ENCODE measurements around the gene REEP1. TPM values are rescaled to one million over a fixed set of nuclear protein-coding genes. Genes with fewer than 3 reads are reported as not detected.

The REEP1 gene
- total RNA-seq, 1 donor from 2014 or later, result 24.0 TPM

DNA sequence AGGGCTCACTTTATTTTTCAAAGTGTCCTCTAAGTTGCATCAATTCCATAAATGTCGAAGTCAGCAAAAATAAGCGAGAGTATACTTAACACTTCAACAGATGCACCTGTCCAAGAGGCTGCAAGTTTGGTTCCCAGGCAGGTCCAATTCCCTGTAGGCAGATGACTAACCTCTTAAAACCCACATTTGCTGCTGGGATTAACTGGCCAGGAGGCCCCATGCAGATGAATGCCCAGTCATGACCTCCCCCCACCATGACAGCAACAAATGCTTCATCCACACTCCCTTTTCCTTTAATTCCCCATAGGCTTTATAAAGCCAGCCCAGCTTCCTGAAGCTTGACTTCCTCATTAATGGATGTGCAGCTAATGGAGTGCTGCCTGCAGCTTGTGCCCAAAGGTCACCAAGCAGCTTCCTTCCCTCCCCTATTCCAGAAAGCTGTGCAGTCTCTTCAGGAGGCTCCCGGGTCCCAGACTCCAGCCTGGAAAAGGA is 35.7 kb downstream of the REEP1 start:
- H3K9me3 ChIP-seq (ENCODE audit: control insufficient read depth in 3 of 3, low read length in 3 of 3), result no peaks in the 10 kb centered on the region
- no peak overlapping the region for H3K27ac ChIP-seq (ENCODE audit: low read depth, low read length)
- no peaks in the 10 kb centered on the region for H3K36me3 ChIP-seq (ENCODE audit: control insufficient read depth in 3 of 3, insufficient read depth in 3 of 3, low read length in 3 of 3)
- no peak overlapping the region for H3K9ac ChIP-seq (ENCODE audit: low read depth in 1 of 3, low read length in 3 of 3)
- H3K4me3 ChIP-seq (ENCODE audit: low read length in 3 of 3), result peak overlapping the region in 1 of 3 donors; percentile 2
- H3K27me3 ChIP-seq (ENCODE audit: control insufficient read depth in 3 of 3, insufficient read depth in 3 of 3, low read length in 3 of 3), result no peaks in the 10 kb centered on the region
- H3K4me1 ChIP-seq (ENCODE audit: control insufficient read depth in 3 of 3, insufficient read depth in 3 of 3, low read length in 3 of 3), result peaks cover 37 to 51% (median 41%) of the 10 kb centered on the region in 3 donors

DNA sequence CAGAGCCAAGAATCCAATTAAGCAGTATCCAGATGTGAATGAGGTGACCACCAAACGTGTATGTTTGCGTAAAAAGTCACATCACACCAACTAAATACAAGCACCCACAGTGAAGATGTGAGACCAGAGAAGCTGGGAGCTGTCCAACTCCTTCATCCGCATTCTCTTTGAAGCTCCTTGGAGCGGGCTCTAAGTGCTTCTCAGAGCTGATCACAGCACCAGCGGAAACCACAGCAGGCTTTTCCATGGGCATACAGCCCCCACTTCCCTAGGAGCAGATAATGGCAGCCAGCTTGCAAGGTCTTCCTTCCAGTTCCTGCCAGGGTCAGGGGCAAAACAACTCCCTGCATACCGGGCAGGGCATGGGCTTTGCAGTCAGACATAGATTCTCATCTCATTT is 36.4 kb downstream of the REEP1 start:
- H3K9ac ChIP-seq (ENCODE audit: low read depth in 1 of 3, low read length in 3 of 3), result no peak overlapping the region
- no peak overlapping the region for H3K27ac ChIP-seq (ENCODE audit: low read depth, low read length)
- no peaks in the 10 kb centered on the region for H3K9me3 ChIP-seq (ENCODE audit: control insufficient read depth in 3 of 3, low read length in 3 of 3)
- H3K36me3 ChIP-seq (ENCODE audit: control insufficient read depth in 3 of 3, insufficient read depth in 3 of 3, low read length in 3 of 3), result no peaks in the 10 kb centered on the region
- H3K4me3 ChIP-seq (ENCODE audit: low read length in 3 of 3), result no peak overlapping the region
- H3K4me1 ChIP-seq (ENCODE audit: control insufficient read depth in 3 of 3, insufficient read depth in 3 of 3, low read length in 3 of 3), result peaks cover 36 to 48% (median 41%) of the 10 kb centered on the region in 3 donors
- no peaks in the 10 kb centered on the region for H3K27me3 ChIP-seq (ENCODE audit: control insufficient read depth in 3 of 3, insufficient read depth in 3 of 3, low read length in 3 of 3)

DNA sequence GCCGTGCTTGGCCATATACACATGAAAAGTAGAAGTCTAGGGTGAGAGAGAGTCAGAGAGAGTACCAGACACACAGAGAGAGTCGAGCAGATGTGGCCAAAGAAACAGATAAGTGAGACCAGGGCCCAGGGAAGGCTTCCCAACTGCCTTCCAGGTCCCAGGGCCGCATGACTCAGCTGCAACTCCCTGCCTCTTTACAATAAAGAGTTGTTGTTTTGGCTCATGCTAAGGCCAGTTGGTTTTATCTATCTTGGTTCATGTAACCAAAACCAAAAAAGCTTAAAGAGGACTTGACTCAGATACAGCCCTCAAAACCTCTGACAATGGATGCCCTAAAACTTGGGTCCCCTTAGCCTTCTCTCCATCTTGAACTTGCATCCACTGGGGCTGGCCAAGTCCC is 36.9 kb downstream of the REEP1 start:
- no peaks in the 10 kb centered on the region for H3K27me3 ChIP-seq (ENCODE audit: control insufficient read depth in 3 of 3, insufficient read depth in 3 of 3, low read length in 3 of 3)
- H3K4me1 ChIP-seq (ENCODE audit: control insufficient read depth in 3 of 3, insufficient read depth in 3 of 3, low read length in 3 of 3), result peaks cover 34 to 48% (median 40%) of the 10 kb centered on the region in 3 donors
- H3K4me3 ChIP-seq (ENCODE audit: low read length in 3 of 3), result no peak overlapping the region
- no peak overlapping the region for H3K27ac ChIP-seq (ENCODE audit: low read depth, low read length)
- H3K9me3 ChIP-seq (ENCODE audit: control insufficient read depth in 3 of 3, low read length in 3 of 3), result no peaks in the 10 kb centered on the region
- H3K36me3 ChIP-seq (ENCODE audit: control insufficient read depth in 3 of 3, insufficient read depth in 3 of 3, low read length in 3 of 3), result no peaks in the 10 kb centered on the region
- no peak overlapping the region for H3K9ac ChIP-seq (ENCODE audit: low read depth in 1 of 3, low read length in 3 of 3)

DNA sequence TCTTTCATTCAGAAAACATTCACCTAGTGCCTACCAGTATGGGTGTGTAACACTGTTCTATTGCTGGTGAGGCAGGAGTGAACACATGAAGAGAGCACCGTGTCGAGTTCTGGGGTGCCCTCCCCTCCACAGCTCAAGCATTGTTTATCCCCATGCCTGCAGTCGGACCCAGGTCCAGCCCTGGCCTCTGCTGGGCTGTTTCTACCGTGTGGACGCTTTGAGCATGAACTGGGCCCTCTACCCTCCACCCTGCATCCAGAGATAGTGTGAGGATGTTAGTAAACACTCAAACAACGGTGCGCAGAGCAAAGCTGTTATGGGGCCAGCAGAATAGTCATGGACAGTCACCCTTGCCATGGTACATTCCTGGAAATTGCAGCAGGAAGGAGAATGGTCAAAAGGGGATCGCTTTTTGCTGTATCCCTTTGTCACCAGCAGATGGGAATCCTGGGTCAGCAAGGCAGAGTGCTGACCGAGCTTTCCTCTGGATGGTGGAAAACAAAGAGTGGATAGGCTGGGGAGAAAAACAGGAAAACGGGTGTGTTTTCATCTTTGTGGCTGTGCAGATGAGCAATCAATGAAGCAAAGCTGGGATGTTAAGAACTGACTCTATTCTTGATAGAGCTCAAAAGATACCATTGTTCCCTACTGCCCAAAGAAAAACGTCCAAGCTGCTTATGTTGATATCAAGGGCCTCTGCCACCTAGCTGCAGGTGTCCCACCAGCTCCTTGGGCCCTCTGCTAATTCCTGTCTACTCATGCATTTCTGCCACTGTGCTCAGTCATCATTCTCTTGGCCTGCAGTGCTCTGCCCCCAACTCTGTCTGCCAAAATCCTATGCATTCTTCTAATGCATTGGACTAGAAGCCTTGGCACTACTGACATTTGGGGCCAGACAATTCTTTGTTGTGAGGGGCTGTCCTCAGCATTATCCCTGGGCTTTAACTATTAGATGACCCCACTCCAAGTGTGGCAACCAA is 38.7 kb downstream of the REEP1 start:
- peaks cover 34 to 50% (median 39%) of the 10 kb centered on the region in 3 donors for H3K4me1 ChIP-seq (ENCODE audit: control insufficient read depth in 3 of 3, insufficient read depth in 3 of 3, low read length in 3 of 3)
- H3K4me3 ChIP-seq (ENCODE audit: low read length in 3 of 3), result no peak overlapping the region
- no peaks in the 10 kb centered on the region for H3K27me3 ChIP-seq (ENCODE audit: control insufficient read depth in 3 of 3, insufficient read depth in 3 of 3, low read length in 3 of 3)
- peak overlapping the region in 1 of 3 donors; percentile 8 for H3K9ac ChIP-seq (ENCODE audit: low read depth in 1 of 3, low read length in 3 of 3)
- no peak overlapping the region for H3K27ac ChIP-seq (ENCODE audit: low read depth, low read length)
- no peaks in the 10 kb centered on the region for H3K36me3 ChIP-seq (ENCODE audit: control insufficient read depth in 3 of 3, insufficient read depth in 3 of 3, low read length in 3 of 3)
- no peaks in the 10 kb centered on the region for H3K9me3 ChIP-seq (ENCODE audit: control insufficient read depth in 3 of 3, low read length in 3 of 3)

DNA sequence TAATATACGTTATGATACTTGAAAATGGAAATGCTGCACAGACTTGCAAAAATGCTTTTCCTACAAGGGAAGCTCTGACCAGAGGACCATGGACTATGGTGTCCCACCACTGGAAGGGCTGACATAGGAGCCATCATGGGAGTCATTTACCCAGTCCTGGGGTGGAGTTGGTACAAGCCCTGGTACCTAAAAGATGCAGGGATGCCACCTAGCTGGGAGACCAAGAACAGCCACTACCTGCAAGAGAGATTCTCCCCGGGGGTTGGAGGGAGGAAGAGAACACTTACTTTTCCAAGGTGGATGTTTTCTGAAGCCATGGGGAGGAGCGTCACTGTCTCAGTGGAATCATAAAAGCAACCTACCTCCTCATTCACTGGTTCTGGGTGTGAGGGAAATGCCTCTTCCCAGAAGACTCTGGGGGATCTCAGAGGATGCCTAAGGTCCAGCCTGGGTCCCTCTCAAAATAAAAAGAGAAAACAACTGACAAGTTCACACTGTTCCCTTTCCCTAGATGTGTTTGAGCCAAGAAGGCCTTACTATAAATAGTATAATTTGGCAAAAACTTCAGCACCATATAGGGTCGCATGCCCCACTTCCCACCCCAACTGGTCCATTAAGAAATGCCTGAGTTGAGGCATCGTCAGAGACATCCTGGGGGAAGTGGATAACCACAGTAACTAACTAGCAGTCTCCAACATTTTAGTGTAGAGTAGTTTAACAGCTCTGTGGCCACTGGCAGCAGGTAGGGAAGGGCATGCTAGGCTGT is 39.9 kb downstream of the REEP1 start:
- no peak overlapping the region for H3K27ac ChIP-seq (ENCODE audit: low read depth, low read length)

DNA sequence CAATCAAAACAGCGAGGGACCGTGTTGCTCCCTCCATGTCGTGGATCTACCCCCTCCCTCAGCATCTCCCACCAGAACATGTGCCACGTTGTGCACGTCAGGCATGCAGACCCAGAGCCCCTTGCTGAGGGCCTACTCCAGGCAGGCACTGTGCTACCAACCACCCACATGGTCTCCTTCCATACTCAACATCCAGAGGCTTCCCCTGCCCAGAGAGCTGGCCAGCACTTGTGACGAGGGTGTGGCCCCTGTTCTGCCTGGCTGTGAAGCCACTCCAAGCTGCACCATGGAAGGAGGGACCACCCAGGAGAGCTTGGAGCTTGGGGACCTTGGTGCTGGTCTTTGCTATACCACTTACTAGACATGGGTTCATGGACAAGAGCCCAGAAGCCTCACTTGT is 40.5 kb downstream of the REEP1 start:
- Histone ChIP-seq H3K36me3 (ENCODE audit: control insufficient read depth in 3 of 3, insufficient read depth in 3 of 3, low read length in 3 of 3) (no peaks in the 10 kb centered on the region), H3K27me3 (ENCODE audit: control insufficient read depth in 3 of 3, insufficient read depth in 3 of 3, low read length in 3 of 3) (no peaks in the 10 kb centered on the region), H3K9me3 (ENCODE audit: control insufficient read depth in 3 of 3, low read length in 3 of 3) (no peaks in the 10 kb centered on the region), H3K27ac (ENCODE audit: low read depth, low read length) (no peak overlapping the region), H3K9ac (ENCODE audit: low read depth in 1 of 3, low read length in 3 of 3) (no peak overlapping the region), H3K4me1 (ENCODE audit: control insufficient read depth in 3 of 3, insufficient read depth in 3 of 3, low read length in 3 of 3) (peaks cover 38 to 59% (median 45%) of the 10 kb centered on the region in 3 donors), H3K4me3 (ENCODE audit: low read length in 3 of 3) (no peak overlapping the region)

More for the DNA sequence above, 39.9 kb downstream of the REEP1 start:
- Histone ChIP-seq H3K9me3 (ENCODE audit: control insufficient read depth in 3 of 3, low read length in 3 of 3) (no peaks in the 10 kb centered on the region), H3K4me1 (ENCODE audit: control insufficient read depth in 3 of 3, insufficient read depth in 3 of 3, low read length in 3 of 3) (peaks cover 44 to 60% (median 46%) of the 10 kb centered on the region in 3 donors), H3K4me3 (ENCODE audit: low read length in 3 of 3) (no peak overlapping the region), H3K27me3 (ENCODE audit: control insufficient read depth in 3 of 3, insufficient read depth in 3 of 3, low read length in 3 of 3) (no peaks in the 10 kb centered on the region), H3K36me3 (ENCODE audit: control insufficient read depth in 3 of 3, insufficient read depth in 3 of 3, low read length in 3 of 3) (no peaks in the 10 kb centered on the region), H3K9ac (ENCODE audit: low read depth in 1 of 3, low read length in 3 of 3) (no peak overlapping the region)

DNA sequence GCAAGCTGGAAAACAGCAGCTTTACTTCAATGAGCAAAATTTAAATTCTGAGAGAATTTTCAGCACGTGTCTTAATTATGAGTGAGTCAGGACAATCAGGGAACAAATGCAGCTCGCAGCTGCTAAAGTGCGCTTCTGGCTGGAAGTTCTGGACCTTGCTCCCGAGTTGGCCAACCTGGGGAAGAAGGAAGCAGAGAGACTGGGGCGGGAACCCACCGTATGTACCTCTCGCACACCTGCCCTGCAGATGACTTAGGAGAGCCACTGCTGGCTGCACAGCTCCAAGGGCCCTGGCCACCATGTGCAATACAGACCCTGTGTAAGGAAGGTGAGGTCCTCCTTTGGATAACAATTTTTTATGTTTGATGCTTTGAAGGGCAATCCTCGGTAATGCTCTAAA is 42.4 kb downstream of the REEP1 start:
- Histone ChIP-seq H3K4me1 (ENCODE audit: control insufficient read depth in 3 of 3, insufficient read depth in 3 of 3, low read length in 3 of 3) (peaks cover 40 to 62% (median 51%) of the 10 kb centered on the region in 3 donors), H3K27ac (ENCODE audit: low read depth, low read length) (no peak overlapping the region), H3K36me3 (ENCODE audit: control insufficient read depth in 3 of 3, insufficient read depth in 3 of 3, low read length in 3 of 3) (no peaks in the 10 kb centered on the region), H3K4me3 (ENCODE audit: low read length in 3 of 3) (no peak overlapping the region), H3K9ac (ENCODE audit: low read depth in 1 of 3, low read length in 3 of 3) (no peak overlapping the region), H3K27me3 (ENCODE audit: control insufficient read depth in 3 of 3, insufficient read depth in 3 of 3, low read length in 3 of 3) (no peaks in the 10 kb centered on the region), H3K9me3 (ENCODE audit: control insufficient read depth in 3 of 3, low read length in 3 of 3) (no peaks in the 10 kb centered on the region)

DNA sequence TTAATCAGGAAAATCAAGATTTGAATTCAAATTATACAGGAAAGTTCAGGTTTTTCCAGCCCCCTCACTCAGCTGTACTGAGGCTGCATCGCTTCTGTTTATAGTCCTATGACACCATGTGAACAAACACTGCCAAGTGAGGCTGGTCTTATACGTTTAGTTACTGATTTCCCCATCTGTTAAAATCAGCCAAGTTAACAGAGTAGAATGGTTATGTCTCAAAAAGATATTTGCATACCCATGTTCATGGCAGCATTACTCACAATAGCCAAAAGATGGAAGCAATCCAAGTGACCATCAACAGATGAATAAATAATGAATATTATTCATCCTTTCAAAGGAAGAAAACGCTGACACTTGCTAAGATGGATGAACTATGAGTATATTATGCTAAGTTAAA is 43.8 kb downstream of the REEP1 start:
- Histone ChIP-seq H3K27ac (ENCODE audit: low read depth, low read length) (no peak overlapping the region), H3K9ac (ENCODE audit: low read depth in 1 of 3, low read length in 3 of 3) (no peak overlapping the region), H3K27me3 (ENCODE audit: control insufficient read depth in 3 of 3, insufficient read depth in 3 of 3, low read length in 3 of 3) (no peaks in the 10 kb centered on the region), H3K9me3 (ENCODE audit: control insufficient read depth in 3 of 3, low read length in 3 of 3) (no peaks in the 10 kb centered on the region), H3K4me3 (ENCODE audit: low read length in 3 of 3) (no peak overlapping the region), H3K4me1 (ENCODE audit: control insufficient read depth in 3 of 3, insufficient read depth in 3 of 3, low read length in 3 of 3) (peaks cover 37 to 52% (median 43%) of the 10 kb centered on the region in 3 donors), H3K36me3 (ENCODE audit: control insufficient read depth in 3 of 3, insufficient read depth in 3 of 3, low read length in 3 of 3) (no peaks in the 10 kb centered on the region)

DNA sequence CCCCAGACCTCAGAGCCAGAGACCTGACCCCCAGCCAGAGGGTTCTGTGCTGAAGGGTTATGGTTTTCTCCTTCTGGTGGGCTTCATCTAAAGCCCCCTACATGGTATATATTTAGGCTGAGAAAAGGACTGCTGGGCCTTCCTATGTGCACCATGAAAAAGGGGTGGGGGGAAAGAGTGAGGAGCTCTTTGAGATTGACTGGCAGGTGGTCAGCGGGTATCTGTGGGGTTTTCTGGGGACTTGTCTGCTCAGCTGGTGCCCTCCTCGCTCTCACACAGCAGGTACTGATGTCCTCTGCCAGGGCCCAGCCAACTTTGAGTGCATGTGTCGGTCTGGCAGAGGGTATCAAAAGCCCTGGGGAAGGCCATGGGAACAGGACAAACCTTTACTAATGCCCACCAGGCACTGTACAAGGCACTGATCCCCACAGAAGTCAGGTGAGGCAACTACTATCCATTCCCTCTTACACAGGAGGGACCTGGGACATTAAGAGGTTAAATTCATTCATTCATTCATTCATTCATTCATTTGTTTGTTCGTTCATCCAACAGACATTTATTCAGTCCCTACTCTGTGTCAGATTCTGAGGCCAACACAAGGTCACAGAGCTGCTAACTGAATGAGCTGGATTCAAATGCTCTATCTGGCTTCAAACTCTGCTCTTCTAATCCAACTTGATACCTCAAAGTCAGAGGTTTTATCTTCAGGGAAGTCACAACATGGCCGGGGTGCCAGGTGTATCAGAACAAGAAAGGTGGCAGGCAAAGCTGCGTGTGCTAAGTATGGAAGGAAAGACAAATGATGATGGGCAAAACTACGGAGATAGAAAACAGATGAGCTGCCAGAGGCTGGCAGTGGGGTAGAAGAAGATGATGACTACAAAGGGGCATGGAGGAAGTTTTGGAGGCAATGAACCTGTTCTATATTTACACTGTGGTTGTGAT is 44.6 kb downstream of the REEP1 start:
- Histone ChIP-seq H3K27ac (ENCODE audit: low read depth, low read length) (no peak overlapping the region), H3K9ac (ENCODE audit: low read depth in 1 of 3, low read length in 3 of 3) (no peak overlapping the region), H3K36me3 (ENCODE audit: control insufficient read depth in 3 of 3, insufficient read depth in 3 of 3, low read length in 3 of 3) (no peaks in the 10 kb centered on the region), H3K9me3 (ENCODE audit: control insufficient read depth in 3 of 3, low read length in 3 of 3) (no peaks in the 10 kb centered on the region), H3K27me3 (ENCODE audit: control insufficient read depth in 3 of 3, insufficient read depth in 3 of 3, low read length in 3 of 3) (no peaks in the 10 kb centered on the region), H3K4me1 (ENCODE audit: control insufficient read depth in 3 of 3, insufficient read depth in 3 of 3, low read length in 3 of 3) (peaks cover 30 to 44% (median 36%) of the 10 kb centered on the region in 3 donors), H3K4me3 (ENCODE audit: low read length in 3 of 3) (no peak overlapping the region)
